Peyer's patch (tissue), 4 donors: Measurements from ENCODE around the gene CAMK2D. TPM values are rescaled to one million over a fixed set of nuclear protein-coding genes. Genes with fewer than 3 reads are reported as not detected.

Experiments
- DNase-seq, 3 donors: peaks; one replicate each; pipeline ENCODE4 v3.0.0-alpha.2; 2017 to 2019
- H3K27ac ChIP-seq, 4 donors: fragments of 200-600 bp; sonication (generic); one replicate each; pipeline ENCODE4 v1.5.1; 2016 to 2019
- H3K27me3 ChIP-seq, 2 donors: fragments of 200-600 bp; sonication (generic); one replicate each; pipeline ENCODE4 v1.5.1; 2019
- H3K36me3 ChIP-seq, 3 donors: fragments of 200-600 bp; sonication (generic); one replicate each; pipeline ENCODE4 v1.5.1; 2016 to 2019
- H3K4me1 ChIP-seq, 4 donors: fragments of 200-600 bp; sonication (generic); one replicate each; pipeline ENCODE4 v1.5.1; 2016 to 2019
- H3K4me3 ChIP-seq, 4 donors: fragments of 200-600 bp; sonication (generic); 1 replicate in 3 of 4; 2 replicates in 1 of 4; pipeline ENCODE4 v1.5.1; 2016 to 2019; ENCODE audit warnings: mild to moderate bottlenecking in 1 of 4
- H3K9me3 ChIP-seq, 4 donors: fragments of 200-600 bp; sonication (generic); one replicate each; pipeline ENCODE4 v1.5.1; 2016 to 2019; ENCODE audit warnings: mild to moderate bottlenecking in 1 of 4
- CTCF ChIP-seq, 6 experiments: fragments of 450-650 bp in 4 of 6; fragments of 200-600 bp in 2 of 6; sonication (generic) in 1 of 6; IDR thresholded peaks; one replicate each; pipeline ENCODE4 v1.5.1; 2017 to 2019; ENCODE audit warnings: antibody characterized with exemption in 6 of 6, mild to moderate bottlenecking in 3 of 6, moderate library complexity in 1 of 6
- POLR2A ChIP-seq, 2 donors: fragments of 450-650 bp; IDR thresholded peaks; one replicate each; pipeline ENCODE4 v1.5.1; 2017; ENCODE audit warnings: antibody characterized with exemption in 2 of 2, mild to moderate bottlenecking in 2 of 2, moderate library complexity in 2 of 2
- total RNA-seq, 4 donors: library from RNA; depleted of rRNA; stranded (reverse); fragments of >200 nt; gene quantifications; one replicate each; pipeline ENCODE4 v1.1.0, GENCODE V29; 2016

CAMK2D gene
- total RNA-seq, 4 donors from 2014 or later: 38.8 to 125 (median 63.5) TPM

- Histone ChIP-seq H3K9me3 (no peaks in the 10 kb centered on the region), H3K36me3 (no peaks in the 10 kb centered on the region), H3K27ac (peak overlapping the region in 1 of 4 donors; percentile 19), H3K4me1 (peaks cover 0 to 3% (median 0%) of the 10 kb centered on the region in 4 donors), H3K27me3 (no peaks in the 10 kb centered on the region), H3K4me3 (no peak overlapping the region)
- no peak for TF ChIP-seq CTCF (IDR thresholded peaks at IDR 0.05)
- TF ChIP-seq POLR2A (IDR thresholded peaks at IDR 0.05): no peak
- no peak for DNase-seq
These were observed 290.2 kb downstream of the CAMK2D start for GRCh38 chr4:113471146-113471860.

GRCh38 chr4:113469926-113470325, 291.6 kb downstream of the CAMK2D start:
- Histone ChIP-seq H3K9me3 (no peaks in the 10 kb centered on the region), H3K4me3 (no peak overlapping the region), H3K27me3 (no peaks in the 10 kb centered on the region), H3K4me1 (peaks cover 0 to 3% (median 0%) of the 10 kb centered on the region in 4 donors), H3K36me3 (peaks cover 0 to 11% (median 0%) of the 10 kb centered on the region in 3 donors), H3K27ac (peak overlapping the region in 1 of 4 donors; percentile 83)
- no peak for DNase-seq
- no peak for TF ChIP-seq POLR2A (IDR thresholded peaks at IDR 0.05)
- TF ChIP-seq CTCF (IDR thresholded peaks at IDR 0.05): no peak

- TF ChIP-seq CTCF (IDR thresholded peaks at IDR 0.05): no peak
- TF ChIP-seq POLR2A (IDR thresholded peaks at IDR 0.05): no peak
- Histone ChIP-seq H3K4me1 (peaks cover 0 to 3% (median 0%) of the 10 kb centered on the region in 4 donors), H3K27ac (peak overlapping the region in 3 of 4 donors; percentile 65 to 83 (median 81))
These were observed 292.5 kb downstream of the CAMK2D start for GRCh38 chr4:113469023-113469390.

GRCh38 chr4:113468165-113469022, 293.1 kb downstream of the CAMK2D start:
- Histone ChIP-seq H3K4me3 (no peak overlapping the region), H3K36me3 (peaks cover 0 to 21% (median 0%) of the 10 kb centered on the region in 3 donors), H3K4me1 (peaks cover 0 to 3% (median 0%) of the 10 kb centered on the region in 4 donors), H3K27ac (peak overlapping the region in 3 of 4 donors; percentile 65 to 83 (median 81)), H3K27me3 (no peaks in the 10 kb centered on the region), H3K9me3 (no peaks in the 10 kb centered on the region)
- TF ChIP-seq POLR2A (IDR thresholded peaks at IDR 0.05) (no peak), CTCF (IDR thresholded peaks at IDR 0.05) (no peak)
- peak; percentile 31 to 89 (median 52) for DNase-seq

More at GRCh38 chr4:113469023-113469390, 292.5 kb downstream of the CAMK2D start:
- Histone ChIP-seq H3K4me3 (no peak overlapping the region), H3K27me3 (no peaks in the 10 kb centered on the region), H3K36me3 (peaks cover 0 to 16% (median 0%) of the 10 kb centered on the region in 3 donors), H3K9me3 (no peaks in the 10 kb centered on the region)
- no peak for DNase-seq

- H3K27me3 ChIP-seq: no peaks in the 10 kb centered on the region
- H3K4me3 ChIP-seq: no peak overlapping the region
- peaks cover 0 to 3% (median 0%) of the 10 kb centered on the region in 4 donors for H3K4me1 ChIP-seq
- H3K36me3 ChIP-seq: peaks cover 0 to 21% (median 0%) of the 10 kb centered on the region in 3 donors
- H3K9me3 ChIP-seq: no peaks in the 10 kb centered on the region
- DNase-seq: no peak
- peak overlapping the region in 3 of 4 donors; percentile 24 to 83 (median 81) for H3K27ac ChIP-seq
- TF ChIP-seq CTCF (IDR thresholded peaks at IDR 0.05): no peak
- TF ChIP-seq POLR2A (IDR thresholded peaks at IDR 0.05): no peak
These were observed 294.0 kb downstream of the CAMK2D start for GRCh38 chr4:113467581-113467980.
